DOHH2 (cell line): ENCODE data around the gene ZFAND2B.

Experiments used
- CTCF ChIP-seq: fragments of 200-600 bp; sonication (generic); IDR thresholded peaks from one replicate; pipeline ENCODE4 v1.5.1; 2014; ENCODE audit warnings: antibody characterized with exemption, mild to moderate bottlenecking, low read depth, low read length; ENCODE audit not compliant: poor library complexity, severe bottlenecking
- EZH2phosphoT487 ChIP-seq: fragments of 200-600 bp; sonication (generic); IDR thresholded peaks from 2 replicates; pipeline ENCODE4 v1.6.1; 2017; ENCODE audit warnings: borderline replicate concordance, mild to moderate bottlenecking, antibody characterized with exemption, low read length, moderate library complexity, mixed read lengths

DNA sequence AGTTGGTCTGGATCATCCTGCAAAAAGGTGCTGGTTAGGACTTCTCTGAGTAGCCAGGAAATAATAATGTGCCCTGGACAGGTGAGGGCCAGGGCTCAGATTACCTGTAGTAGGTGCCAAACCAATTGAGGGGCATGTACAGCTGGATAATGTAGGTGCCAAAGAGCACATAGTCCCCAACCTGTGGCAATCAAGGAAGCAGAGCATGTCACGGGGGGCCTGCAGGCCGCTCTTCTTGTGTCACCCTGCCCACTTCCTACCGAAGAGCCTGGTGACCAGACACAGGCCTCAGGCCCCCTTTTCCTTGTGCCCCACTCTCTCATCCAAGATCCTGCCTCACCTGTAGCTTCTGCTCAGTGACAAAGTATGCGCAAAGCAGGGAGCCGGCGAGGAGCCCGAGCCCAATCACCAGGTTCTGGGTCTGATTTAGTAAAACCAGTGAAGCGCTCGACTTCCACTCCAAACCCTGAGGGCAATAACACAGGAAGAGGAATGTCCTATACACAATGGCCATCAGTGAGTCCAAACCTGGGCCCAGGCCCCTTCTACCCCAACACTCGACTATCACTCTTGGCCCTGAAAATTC is 7.0 kb downstream of the ZFAND2B start:
- TF ChIP-seq CTCF (no peak), EZH2phosphoT487 (no peak)
